Measurements from ENCODE around the gene IDH1. TPM values are rescaled to one million over a fixed set of nuclear protein-coding genes. Genes with fewer than 3 reads are reported as not detected.

IDH1 gene
- total RNA-seq, 2 donors from 2014 or later: 16.9 to 19.4 TPM

- DNase-seq (ENCODE audit: low spot score in 2 of 2) (no peak), ATAC-seq (no peak)
- H3K36me3 Mint-ChIP-seq: no peaks in the 10 kb centered on the region
- no peaks in the 10 kb centered on the region for H3K9me3 Mint-ChIP-seq
- H3K27ac Mint-ChIP-seq: no peak within 1 kb of the TSS
These were observed 64.9 kb downstream of the IDH1 start, which contains the start of gene C2orf80 for GRCh38 chr2:208189810-208190503. C2orf80 (minus strand) TSS chr2:208190030; CDS start chr2:208186986, 3,044 bp downstream.

GRCh38 chr2:208189069-208189809 lies 65.6 kb downstream of the IDH1 start:
- no peaks in the 10 kb centered on the region for H3K36me3 Mint-ChIP-seq
- H3K9me3 Mint-ChIP-seq: no peaks in the 10 kb centered on the region

GRCh38 chr2:208186893-208187292 lies 68.0 kb downstream of the IDH1 start:
- H3K36me3 Mint-ChIP-seq: no peaks in the 10 kb centered on the region
- H3K9me3 Mint-ChIP-seq: no peaks in the 10 kb centered on the region
- ATAC-seq (no peak), DNase-seq (ENCODE audit: low spot score in 2 of 2) (no peak)
- no peak overlapping the region for H3K27ac Mint-ChIP-seq

More at GRCh38 chr2:208189069-208189809, 65.6 kb downstream of the IDH1 start:
- no peak for ATAC-seq
- H3K27ac Mint-ChIP-seq: no peak overlapping the region
- DNase-seq (ENCODE audit: low spot score in 2 of 2): no peak

- DNase-seq (ENCODE audit: low spot score in 2 of 2) (no peak), ATAC-seq (no peak)
- no peak overlapping the region for H3K27ac Mint-ChIP-seq
- H3K9me3 Mint-ChIP-seq: no peaks in the 10 kb centered on the region
- no peaks in the 10 kb centered on the region for H3K36me3 Mint-ChIP-seq
These were observed 68.4 kb downstream of the IDH1 start for GRCh38 chr2:208186465-208186864.

Other genes starting within 250 kb of the IDH1 start
- 10 to 100 TPM in 1 of 2 donors, 1 to 10 TPM in 1; 5.2 to 15.8 TPM for gene PLEKHM3, start 229.5 kb downstream of the IDH1 start, total RNA-seq
- gene CRYGD, start 130.5 kb downstream of the IDH1 start, total RNA-seq: not detected
- gene CRYGC, start 125.2 kb downstream of the IDH1 start, total RNA-seq: not detected
- not detected for gene CRYGB, start 108.9 kb downstream of the IDH1 start, total RNA-seq
- gene CRYGA, start 91.5 kb downstream of the IDH1 start, total RNA-seq: not detected
- not detected for gene C2orf80, start 65.0 kb downstream of the IDH1 start, total RNA-seq
- 10 to 100 TPM; 23.1 to 25.9 TPM for gene PIKFYVE, start 11.2 kb upstream of the IDH1 start, total RNA-seq
- gene PTH2R, start 151.7 kb upstream of the IDH1 start, total RNA-seq: under 1 TPM in 1 of 2 donors, not detected in 1; 0.09 TPM

Data from activated naive CD4-positive, alpha-beta T cell treated with anti-CD3 and anti-CD28 coated beads, Interleukin-2, amount 50 U/mL, for 72 hours (primary cell).